ENCODE results near the gene DPYSL3.

Gene DPYSL3

GRCh38 chr5:147512659-147513379 lies 3.0 kb upstream of the DPYSL3 start:
- DNase-seq (ENCODE audit: low read depth in 2 of 2), result no peak

- no peak for DNase-seq (ENCODE audit: low read depth in 2 of 2)
These were observed 1.0 kb upstream of the DPYSL3 start for GRCh38 chr5:147510885-147511284.

DNA sequence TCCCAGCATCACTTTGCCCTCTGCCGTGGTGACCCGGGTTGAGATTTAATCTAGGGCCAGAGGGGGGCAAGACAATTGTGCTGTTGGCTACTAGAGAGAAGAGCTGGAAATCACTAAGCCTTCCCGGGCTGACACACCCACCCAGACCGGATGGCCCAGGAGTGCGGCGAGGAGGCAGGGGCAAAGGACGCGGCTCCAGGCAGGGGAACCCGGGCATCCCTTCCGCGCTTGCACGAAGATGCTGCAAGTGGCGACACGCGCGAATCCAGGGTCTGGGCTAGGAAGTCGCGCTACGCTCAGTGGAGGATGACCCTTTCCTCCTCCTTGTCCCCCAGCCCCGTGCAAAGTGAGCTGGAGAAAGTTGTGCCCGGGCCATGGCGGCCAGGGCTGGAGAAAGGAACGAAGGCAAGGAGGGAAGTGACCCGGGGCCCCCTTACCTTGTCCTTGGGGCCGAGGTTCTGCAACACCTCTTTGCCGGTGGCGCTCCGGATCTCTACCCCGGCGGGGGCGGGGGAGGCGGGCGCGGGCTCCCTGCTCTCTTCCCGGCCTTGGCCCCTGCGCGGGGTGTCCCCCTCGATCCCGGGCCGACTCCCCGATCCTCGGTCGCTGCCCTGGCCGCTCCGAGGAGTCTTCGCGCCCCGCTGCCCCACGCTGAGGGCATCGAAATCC lies 693 bp downstream of the DPYSL3 start:
- DNase-seq (ENCODE audit: low read depth in 2 of 2), result no peak

- DNase-seq (ENCODE audit: low read depth in 2 of 2), result no peak
These were observed 1.2 kb downstream of the DPYSL3 start for GRCh38 chr5:147508711-147509040.

DNA sequence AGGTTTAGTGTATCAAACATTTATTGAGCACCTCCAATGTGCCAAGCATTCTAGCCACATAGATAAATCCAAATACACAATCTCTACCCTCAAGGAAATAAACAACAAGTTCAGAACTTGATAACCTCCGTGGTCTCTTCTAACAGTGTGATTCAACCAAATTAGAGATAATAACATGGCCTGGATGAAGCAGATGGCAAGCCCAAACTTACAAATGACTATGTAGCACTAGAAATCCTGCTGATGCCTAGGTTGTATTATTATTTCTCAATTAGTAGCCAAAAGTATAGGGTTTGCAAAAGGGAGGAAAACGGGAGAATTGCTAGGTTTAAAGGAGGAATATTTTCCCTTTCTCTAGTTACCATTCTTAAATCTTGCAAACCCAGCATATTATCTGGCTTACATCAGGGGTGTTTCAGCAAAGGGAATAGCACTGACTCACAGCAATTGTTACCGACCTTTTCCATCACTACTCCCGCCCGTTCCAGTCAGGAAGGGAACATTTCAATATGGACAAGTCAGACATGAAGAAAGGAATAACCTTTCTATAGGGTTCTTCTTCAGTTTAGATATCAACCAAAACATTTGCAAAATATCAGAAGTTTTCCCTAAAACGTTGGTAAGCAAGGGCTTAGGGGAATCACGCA lies 2.3 kb downstream of the DPYSL3 start:
- no peak for DNase-seq (ENCODE audit: low read depth in 2 of 2)

DNA sequence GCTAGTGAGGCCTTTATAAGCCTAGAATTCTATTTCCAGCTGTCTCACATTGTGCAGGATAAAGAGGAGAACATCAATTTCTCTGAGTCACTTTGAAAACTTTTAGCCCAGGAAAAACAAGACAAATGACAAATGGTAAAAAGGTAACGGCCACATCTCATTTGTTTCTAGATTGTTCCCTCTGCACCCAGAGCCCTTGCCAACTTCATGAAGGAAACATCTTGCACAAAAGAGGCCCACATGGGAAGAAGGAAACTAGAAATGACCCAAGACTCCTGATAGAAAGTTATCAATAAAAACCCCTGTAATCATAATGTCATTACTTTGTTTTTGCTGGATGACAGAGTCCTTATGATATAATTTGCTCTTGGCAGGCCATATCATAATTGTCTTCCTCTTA lies 5.3 kb downstream of the DPYSL3 start:
- no peak for DNase-seq (ENCODE audit: low read depth in 2 of 2)

GRCh38 chr5:147504011-147504410 lies 5.9 kb downstream of the DPYSL3 start:
- DNase-seq (ENCODE audit: low read depth in 2 of 2), result no peak

- DNase-seq (ENCODE audit: low read depth in 2 of 2), result no peak
These were observed 18.9 kb downstream of the DPYSL3 start for GRCh38 chr5:147490989-147491388.

DNA sequence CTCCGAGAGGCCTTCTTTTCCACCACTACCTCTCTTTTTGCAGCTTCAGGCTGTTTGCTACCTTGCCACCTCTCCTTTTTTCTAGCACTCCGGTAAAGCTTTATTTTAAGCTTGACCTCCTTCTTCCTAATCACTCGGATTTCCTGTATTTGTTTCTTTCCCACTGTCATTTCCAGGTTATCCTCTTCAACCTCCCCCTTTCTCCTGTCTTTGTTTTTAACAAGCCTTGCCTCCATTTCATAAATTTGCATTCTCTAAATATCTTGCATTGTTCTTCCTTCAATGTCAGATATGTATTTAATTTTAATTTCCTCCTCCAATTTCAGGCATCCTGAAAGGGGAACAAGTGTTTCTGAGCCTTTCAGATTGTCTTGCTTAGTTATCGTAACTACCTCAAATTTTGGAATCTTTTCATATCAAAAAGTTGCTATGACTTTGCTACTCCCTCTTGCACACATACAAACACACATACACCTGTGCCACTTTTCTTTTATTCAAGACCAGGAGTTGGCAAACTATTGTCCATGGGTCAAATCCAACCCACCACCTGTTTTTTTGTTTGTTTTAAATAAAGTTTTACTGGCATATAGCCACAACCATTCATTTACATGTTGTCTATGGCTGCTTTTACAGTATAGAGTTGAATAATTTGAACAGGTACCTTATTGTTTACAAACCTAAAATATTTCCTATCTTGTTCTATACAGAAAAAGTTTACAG lies 22.7 kb downstream of the DPYSL3 start:
- no peak for DNase-seq (ENCODE audit: low read depth in 2 of 2)

- no peak for DNase-seq (ENCODE audit: low read depth in 2 of 2)
These were observed 24.1 kb downstream of the DPYSL3 start for GRCh38 chr5:147485814-147486213.

- DNase-seq (ENCODE audit: low read depth in 2 of 2), result no peak
These were observed 24.8 kb downstream of the DPYSL3 start for GRCh38 chr5:147485046-147485445.

DNA sequence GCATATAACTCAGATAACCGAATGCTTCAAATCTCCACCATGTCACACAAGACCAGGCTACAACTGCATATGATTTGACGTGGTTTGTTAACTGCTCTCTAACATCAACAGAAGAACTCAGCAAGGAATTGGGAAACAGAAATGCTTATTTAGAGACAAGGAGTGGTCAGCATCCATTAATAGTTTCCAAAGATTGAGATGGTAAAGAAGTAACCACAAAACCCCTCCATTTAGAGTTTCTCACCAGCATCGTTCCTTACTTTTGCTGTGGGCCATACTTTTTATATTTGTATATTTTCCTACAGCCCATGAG lies 25.2 kb downstream of the DPYSL3 start:
- DNase-seq (ENCODE audit: low read depth in 2 of 2), result no peak

GRCh38 chr5:147483961-147484707 lies 25.7 kb downstream of the DPYSL3 start:
- no peak for DNase-seq (ENCODE audit: low read depth in 2 of 2)

- DNase-seq (ENCODE audit: low read depth in 2 of 2), result no peak
These were observed 26.6 kb downstream of the DPYSL3 start for GRCh38 chr5:147483188-147483790.

- no peak for DNase-seq (ENCODE audit: low read depth in 2 of 2)
These were observed 27.1 kb downstream of the DPYSL3 start for GRCh38 chr5:147482706-147483180.

DNA sequence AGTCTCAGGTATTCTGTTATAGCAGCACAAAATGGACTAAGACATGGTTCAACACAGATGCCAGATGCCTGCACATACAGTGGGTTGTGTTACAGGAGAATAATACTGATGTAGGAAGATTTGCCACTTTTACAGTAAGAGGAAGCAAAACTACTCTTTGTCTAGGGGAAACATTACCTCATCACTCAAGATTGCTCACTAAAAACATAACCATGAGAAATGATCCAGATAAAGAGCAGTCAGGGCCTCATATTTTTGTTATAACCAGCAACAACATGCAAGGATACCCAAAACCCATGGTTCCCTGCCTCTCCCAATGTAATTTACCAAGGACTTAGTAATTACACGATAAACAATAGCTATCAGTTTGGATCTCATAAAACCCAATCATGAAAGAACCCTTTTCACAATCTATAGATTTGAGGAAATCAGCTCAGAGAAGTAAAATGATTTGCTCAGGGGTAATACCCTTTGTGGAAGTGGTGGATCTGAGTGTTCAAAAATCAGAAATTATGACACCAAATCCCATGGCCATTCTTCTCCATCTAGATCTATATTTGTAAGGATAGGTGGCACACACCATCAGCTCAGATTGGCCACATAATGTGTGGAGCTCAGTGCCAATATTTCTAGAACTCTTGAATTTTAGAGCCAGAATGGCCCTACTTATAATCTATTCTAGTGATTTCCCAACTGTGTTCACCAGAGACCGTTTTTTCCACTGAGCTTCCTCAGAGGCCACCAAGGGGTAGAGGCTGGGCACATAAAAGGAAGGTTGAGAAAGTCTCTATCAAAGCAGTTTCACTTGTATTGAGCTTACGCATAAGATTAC lies 27.8 kb downstream of the DPYSL3 start:
- DNase-seq (ENCODE audit: low read depth in 2 of 2), result no peak

DNA sequence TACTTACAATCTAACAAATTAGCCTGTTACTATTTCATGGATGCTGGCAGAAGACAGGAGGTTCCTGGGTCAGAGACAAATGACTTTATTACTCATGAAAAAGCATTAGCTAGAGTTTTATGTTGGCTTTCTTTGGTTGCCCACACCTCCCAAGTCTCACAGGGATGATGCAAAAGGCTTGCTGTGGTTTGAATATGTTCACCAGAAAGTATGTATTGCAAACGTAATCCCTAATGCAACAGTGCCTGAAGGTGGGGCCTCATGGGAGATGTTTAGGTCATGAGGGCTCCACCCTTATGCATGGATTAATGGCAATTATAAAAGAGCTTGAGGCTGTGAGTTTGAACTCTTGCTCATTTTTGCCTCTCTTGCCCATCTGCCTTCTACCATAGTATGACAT lies 28.5 kb downstream of the DPYSL3 start:
- no peak for DNase-seq (ENCODE audit: low read depth in 2 of 2)

DNA sequence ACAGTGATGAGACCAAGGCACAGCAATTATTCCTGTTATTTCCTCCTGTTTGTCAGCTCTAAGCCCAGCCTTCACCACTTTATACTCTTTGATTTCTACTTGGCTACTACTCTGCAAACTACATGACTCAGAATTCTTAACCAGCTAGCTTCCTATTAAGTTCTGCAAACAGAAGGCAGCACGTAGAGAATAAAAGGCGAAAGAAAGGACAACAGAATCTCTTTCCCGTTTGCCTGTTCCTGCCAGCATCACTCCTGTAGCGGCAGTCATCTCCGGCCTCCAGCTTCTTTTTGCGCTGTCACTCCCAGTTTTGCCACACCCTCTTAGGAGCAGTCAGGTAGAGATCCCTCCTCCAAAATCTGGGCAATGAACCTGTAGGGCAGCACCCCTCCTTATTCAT lies 29.9 kb downstream of the DPYSL3 start:
- no peak for DNase-seq (ENCODE audit: low read depth in 2 of 2)

DNA sequence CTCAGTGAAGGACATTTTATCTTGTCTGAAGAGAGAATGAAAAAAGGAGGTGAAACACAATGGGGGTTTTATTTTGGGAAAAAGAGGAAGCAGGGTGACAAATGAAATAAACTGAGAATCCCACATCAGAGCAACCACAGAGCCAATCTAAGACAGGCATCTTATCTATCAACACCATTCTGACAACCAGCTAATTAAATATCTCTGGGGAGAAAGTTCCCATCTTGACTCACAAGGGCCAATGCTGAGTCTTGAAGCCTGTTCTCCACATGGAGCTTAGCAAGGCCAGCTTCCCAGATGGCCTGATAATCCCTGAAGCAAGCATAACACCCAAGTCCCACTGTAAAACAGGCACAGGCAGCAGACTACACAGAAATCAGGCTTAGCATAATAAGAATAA lies 30.4 kb downstream of the DPYSL3 start:
- no peak for DNase-seq (ENCODE audit: low read depth in 2 of 2)

DNA sequence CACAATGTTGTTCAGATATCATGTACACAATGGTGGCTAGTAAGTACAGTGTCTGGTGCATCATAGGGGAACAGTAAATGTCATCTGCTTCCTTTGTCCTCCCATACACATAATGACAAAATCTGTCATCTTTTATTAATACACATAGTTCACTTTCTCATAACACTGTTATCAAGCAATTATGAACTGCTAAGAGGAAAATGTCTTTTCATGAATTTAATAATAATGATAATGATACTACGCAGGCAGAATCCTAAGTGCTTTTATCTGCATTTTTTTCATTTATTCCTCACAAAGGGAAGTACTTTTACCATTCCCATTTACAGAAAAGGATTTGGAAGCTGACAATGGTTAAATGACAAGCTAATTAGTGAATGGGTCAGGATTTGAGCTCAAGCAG lies 35.7 kb downstream of the DPYSL3 start:
- DNase-seq (ENCODE audit: low read depth in 2 of 2), result no peak

Measured in activated CD4-positive, alpha-beta T cell treated with anti-CD3 and anti-CD28 coated beads for 24 hours (primary cell).